ENCODE results near the gene LRRC74B.

The LRRC74B gene

DNA sequence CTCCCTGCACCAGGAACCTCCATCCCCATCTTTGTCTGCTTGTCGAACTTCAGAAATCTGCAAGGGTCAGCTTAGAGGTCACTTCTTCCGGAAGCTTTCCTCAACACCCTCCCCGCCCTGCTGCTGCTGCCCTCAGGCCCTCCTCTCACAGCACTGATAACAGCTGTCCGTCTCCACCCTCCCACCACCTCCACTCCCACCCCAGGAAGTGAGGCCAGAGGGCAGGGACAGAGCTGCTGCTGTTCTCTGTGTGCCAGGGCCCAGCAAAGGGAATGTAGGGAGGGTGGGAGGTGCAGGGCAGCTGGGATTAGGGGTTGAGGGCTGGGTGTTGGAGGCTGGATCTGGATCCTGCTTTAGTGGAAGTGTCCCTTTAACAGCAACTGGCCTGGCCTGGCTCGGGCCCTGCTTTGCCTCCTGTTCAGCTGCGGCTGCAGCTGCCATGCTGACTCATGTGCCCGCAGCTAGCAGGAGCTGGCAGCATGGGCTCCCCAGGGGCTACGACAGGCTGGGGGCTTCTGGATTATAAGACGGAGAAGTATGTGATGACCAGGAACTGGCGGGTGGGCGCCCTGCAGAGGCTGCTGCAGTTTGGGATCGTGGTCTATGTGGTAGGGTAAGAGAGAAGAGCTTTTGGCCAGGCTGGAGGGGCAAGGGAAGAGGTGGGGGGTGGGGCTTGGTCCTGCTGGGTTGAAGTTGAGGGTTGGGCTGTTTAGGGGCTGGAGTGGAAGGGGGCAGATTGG, 30.9 kb upstream of the LRRC74B start, which contains the start of gene P2RX6:
P2RX6 (plus strand) TSS at position 440 of the 740 bp plus-strand sequence; CDS start at position 450, 10 bp downstream.
- no peak for DNase-seq

DNA sequence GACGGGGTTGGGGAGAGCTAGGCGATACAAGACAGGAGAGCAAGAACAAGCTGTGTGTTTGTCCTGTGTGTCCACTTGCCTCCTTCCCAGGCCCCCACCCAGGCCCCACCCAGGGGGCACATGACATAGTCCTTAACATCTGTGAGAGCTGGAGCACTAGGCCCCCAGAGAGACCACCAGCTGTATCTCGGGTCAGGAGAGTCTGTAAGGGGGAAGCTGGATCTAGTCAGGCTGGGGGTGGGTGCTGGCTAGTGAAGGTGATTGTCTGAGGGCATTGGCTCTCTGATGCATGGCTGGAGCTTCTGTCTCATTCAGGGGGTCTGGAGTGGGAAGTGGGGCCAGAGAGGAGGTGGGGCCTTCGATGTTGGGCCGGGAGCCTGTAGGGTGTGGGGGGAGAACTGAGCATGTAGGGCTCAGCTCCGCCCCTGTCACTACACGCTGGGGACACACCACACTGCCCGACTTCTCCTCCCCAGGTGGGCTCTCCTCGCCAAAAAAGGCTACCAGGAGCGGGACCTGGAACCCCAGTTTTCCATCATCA, 30.2 kb upstream of the LRRC74B start:
- no peak for DNase-seq

DNA sequence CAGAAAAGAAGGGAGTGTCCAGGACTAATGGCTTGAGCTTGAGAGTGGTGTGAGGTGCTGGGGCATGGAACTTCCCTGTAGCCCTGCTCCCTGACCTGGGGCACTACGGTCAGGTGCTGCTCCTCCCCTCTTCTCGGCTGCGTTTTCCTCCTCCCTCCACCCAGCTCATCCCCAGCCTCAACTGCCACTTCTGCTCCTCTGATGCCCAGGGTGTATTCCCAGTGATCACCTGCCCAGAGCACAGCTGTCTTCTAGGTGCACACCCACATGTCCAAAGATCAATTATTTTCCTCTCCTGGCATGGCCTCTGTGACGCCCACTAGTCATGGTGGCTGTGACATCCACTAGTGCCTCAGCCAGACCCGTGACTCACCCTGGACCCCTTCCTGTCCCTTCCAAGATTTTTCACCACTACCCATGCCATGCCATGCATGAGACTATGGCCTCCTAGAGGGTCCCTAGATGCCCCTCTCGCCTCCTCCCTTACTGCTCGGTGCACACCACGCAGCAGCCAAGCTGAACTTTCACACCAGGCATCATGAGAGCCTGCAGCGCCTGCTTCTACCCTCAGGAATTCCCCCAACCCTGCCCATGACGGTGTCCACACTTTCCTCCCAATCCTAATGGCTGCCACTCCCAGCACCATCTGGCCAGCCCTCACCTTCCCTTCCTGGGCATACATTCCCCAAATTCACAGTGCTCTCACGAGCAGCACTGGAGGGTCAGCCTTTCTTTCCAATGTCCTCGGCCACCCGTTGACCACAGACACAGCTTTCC, 28.9 kb upstream of the LRRC74B start:
- DNase-seq: no peak

DNA sequence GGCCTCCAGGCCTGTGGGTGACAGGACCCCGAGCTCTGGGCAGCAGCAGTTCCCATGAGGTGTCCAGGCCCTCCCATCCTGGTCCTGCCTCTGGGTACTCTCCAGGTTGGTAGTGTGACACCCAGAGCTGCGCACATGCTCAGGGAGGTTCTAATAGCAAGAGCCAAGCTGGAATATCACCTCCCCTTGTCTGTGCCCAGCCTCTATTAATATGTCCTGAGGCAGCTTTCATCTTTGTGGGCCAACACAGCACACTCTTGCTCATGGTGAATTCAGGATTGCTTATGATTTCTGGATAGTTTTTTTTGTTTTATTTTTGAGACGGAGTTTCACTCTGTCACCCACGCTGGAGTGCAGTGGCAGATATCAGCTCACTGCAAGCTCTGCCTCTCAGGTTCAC, 27.4 kb upstream of the LRRC74B start:
- no peak for DNase-seq

DNA sequence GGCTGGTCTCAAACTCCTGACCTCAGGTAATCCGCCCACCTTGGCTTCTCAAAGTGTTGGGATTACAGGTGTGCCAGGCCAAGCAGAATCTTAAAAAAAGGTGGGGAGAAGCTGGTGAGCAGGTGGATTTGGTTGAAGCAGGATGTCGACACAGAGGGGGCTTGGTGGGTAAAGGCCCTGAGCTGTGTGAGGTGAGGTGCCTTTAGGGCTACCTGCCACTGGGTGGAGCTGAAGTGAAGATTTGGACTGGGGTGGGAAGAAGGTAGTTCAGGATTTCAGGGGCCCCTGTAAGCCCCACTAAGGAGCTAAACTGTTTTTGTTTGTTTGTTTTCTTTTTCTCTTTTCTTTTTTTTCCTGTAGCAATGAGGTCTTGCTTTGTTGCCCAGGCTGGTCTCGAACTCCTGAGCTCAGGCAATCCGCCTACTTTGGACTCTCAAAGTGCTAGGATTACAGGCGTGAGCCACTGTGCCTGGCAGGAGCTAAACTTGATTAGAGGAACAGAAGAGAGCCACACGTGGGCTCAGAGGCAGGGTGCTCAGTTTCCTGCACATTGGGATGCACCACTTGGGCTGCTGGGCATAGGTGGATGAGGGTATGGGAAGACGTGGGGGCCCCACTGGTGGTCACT, 24.8 kb upstream of the LRRC74B start:
- no peak for DNase-seq

DNA sequence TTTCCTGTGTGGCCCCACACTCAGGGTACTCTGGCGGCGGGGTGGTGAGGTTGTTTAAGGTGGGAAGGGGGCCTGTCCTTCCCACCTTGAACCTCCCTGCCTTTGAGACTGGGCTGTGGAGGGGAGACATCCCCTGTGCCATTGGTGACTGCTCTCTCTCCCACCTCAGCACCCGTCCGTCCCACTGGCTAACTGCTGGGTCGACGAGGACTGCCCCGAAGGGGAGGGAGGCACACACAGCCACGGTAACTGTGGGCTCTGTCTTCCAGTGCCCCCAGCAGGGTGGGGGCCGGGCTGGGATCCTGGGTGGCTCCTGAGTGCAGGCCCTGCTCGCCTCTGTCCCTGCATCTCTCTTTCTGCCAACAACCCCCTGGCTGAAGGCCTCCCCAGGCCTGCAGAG, 23.2 kb upstream of the LRRC74B start:
- DNase-seq: no peak

DNA sequence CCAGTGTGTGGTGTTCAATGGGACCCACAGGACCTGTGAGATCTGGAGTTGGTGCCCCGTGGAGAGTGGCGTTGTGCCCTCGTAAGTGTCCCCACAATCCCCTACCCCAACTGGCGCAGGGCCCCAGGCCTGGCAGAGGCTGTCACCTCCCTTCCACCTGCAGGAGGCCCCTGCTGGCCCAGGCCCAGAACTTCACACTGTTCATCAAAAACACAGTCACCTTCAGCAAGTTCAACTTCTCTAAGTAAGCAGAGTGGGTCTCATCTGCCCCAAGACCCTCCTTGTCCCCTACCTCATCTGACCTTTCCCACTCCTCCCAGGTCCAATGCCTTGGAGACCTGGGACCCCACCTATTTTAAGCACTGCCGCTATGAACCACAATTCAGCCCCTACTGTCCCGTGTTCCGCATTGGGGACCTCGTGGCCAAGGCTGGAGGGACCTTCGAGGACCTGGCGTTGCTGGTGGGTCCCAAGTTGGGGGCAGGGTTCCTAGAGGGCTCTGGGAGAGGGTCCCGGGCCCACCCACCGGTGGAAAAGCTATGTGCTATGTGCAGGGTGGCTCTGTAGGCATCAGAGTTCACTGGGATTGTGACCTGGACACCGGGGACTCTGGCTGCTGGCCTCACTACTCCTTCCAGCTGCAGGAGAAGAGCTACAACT, 22.7 kb upstream of the LRRC74B start:
- no peak for DNase-seq

DNA sequence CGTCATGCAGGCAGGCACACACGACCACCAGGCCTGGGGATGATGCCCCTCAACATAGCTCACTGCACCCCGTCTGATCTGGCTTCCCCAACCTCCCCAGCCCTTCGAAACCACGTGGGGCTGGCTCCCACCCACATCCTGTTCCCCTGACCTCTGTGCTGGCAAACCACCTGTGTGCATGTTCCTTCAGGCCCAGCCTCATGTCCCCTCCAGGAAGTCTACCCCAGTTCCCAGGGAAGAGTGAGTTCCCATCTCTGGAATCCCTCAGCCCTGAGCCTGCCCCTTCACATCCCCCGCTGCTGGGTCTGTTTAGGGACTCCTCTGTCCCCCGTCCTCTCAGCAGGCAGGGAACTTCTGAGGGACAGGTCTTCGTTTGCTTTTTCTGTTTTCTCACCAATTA, 20.5 kb upstream of the LRRC74B start:
- no peak for DNase-seq

DNA sequence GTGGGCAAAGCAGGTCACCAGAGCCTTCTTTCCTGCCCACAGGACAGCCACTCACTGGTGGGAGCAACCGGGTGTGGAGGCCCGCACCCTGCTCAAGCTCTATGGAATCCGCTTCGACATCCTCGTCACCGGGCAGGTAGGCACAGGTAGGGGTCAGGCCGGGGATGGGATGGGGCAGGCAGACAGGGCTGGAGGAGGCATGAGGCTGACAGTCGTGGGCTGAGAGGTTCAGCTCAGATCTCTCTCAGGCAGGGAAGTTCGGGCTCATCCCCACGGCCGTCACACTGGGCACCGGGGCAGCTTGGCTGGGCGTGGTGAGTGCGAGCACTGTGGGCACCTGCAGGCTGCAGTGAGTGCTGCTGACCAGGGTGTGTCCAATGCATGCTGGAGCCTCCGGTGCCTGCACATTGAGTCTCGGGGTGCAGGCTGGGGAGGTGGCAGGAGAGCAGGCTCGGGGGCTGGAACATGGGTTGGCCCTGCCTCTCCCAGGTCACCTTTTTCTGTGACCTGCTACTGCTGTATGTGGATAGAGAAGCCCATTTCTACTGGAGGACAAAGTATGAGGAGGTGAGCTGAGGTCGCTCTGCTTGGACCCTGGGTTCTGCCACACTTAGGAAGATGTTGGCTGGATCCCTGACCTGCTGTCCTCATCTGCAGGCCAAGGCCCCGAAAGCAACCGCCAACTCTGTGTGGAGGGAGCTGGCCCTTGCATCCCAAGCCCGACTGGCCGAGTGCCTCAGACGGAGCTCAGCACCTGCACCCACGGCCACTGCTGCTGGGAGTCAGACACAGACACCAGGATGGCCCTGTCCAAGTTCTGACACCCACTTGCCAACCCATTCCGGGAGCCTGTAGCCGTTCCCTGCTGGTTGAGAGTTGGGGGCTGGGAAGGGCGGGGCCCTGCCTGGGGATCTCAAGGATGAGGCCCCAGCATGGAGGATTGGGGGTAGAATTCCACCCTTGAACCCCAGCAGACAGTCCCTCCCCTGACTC, 19.7 kb upstream of the LRRC74B start:
- DNase-seq: no peak

DNA sequence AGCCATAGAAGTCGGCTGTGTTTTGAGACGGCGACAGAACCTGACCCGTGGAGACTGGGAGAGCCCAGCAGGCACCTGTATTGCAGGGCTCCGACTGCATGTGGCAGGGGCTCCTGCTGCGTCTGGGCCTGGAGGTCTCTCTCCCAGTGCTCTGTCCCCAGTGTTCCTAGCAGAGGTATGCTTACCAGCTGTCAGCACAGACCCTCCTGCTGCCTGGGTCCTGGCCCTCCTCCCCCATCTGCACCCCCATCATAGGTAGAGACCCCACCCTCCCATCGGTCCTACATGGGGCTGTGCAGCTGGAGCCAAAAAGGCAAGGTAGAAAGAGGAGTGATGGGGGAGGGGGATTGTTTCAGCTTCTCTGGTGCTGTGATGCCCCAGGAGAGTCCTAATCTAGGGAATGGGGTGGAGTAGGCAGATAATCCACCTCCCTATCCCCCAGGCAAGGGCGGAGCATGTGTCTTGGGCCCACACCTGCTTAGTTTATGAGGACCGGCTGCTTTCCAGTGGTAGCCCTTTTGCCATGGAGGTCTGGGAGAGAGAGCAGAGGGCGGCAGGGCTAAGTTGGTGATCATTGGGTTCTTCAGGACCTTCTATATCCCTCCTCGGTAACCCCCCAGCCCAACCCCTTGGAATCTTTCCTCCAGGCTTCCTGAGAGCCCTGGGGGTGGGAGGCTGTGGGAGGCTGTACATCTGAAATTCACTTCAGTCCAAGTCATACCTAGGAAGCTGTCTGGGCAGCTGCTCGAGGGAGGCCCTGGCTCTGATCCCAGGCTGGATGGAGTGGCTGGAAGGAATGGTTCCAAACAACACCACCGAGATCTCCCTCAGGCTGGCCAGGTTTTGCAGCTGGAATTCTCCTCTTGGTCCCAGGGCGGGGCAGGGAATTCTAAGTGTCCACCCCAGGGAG, 18.7 kb upstream of the LRRC74B start:
- DNase-seq: no peak

DNA sequence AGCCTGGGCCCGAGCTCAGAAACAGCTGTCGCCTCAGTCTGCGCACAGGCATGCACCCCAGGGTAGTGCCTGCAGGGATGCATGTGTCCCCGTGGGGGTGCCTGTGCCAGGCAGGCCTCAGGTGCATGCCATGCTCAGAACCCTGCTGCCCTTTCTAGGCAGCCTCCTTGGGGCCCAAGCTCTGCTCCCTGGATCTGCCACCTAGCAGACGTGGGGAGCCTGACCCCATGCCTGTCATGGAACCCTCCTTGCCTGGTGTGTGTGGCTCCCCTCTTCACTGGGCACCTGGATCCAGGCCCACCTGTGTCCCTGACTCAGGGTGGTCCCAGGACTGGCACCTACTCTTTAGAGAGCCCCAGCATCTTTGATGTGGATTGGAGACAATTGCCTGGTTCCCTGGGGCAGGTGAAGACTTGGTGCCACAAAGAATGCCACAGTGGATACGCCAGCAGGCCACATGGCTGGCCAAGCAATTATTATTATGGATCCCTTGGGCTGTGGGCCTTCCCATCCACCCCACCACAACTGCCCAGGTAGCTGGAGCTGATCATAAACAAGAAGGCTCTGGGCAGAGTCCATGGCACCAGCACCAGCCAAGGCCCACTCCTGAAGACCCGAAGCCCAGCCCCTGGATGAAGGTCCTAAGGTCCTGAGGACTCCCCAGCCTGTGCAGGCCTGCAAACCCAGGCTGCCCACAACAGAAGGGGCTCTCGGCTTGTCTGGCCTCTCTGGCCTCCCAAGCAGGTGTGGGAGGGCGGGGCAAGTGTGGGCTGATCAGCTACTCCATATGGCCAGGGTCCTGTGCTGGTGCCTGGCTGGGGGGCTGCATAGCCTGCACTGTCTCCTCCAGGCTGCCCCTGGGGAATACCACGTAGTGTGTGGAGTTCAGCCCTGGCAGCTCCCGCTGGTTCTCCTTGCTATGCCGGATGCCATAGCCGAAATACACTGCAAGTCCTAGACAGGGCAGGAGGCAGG, 17.2 kb upstream of the LRRC74B start:
- DNase-seq: no peak

DNA sequence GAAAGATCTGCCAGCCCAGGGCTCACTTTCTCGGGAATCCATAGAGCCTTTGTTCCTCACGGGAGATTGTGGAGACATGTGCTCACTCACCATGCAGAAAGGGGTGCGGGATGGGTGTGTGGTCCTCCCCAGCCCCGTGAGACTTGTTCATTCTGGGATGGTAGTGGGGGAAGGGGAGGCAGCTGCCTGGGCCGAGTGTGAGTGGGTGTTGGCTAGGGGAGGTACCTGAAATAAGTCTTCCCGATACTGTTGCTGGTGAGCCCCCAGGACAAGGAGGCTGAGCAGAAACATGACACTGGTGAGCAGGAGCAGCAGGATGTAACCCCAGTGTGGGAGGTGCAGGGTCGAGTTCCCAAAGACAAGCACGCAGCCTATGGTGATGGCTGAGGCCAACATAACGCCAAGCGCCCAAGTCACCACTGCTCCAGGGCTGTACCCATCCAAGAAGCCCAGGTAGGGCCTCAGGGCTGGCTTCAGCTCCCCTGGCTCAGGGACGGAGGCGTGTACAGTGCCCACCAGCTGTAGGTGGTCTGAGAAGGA, 16.2 kb upstream of the LRRC74B start:
- no peak for DNase-seq

DNA sequence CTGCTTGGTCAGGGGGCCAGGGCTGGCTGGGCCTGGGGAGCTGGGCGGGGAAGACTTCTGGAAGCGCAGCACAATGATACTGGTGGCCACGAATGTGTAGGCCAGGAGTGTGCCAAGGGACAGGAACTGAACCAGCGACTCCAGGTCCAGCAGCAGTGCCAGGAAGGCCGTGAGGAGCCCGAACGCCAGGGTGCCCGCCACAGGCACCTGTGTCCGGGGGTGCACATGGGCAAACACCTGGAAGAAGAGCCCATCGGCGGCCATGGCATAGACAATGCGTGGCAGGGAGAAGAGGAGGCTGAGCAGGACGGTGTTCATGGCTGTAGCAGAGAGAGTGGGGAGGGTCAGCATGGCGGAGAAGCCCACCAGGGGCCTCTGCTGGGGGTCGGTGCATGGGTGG, 15.7 kb upstream of the LRRC74B start:
- DNase-seq: no peak

DNA sequence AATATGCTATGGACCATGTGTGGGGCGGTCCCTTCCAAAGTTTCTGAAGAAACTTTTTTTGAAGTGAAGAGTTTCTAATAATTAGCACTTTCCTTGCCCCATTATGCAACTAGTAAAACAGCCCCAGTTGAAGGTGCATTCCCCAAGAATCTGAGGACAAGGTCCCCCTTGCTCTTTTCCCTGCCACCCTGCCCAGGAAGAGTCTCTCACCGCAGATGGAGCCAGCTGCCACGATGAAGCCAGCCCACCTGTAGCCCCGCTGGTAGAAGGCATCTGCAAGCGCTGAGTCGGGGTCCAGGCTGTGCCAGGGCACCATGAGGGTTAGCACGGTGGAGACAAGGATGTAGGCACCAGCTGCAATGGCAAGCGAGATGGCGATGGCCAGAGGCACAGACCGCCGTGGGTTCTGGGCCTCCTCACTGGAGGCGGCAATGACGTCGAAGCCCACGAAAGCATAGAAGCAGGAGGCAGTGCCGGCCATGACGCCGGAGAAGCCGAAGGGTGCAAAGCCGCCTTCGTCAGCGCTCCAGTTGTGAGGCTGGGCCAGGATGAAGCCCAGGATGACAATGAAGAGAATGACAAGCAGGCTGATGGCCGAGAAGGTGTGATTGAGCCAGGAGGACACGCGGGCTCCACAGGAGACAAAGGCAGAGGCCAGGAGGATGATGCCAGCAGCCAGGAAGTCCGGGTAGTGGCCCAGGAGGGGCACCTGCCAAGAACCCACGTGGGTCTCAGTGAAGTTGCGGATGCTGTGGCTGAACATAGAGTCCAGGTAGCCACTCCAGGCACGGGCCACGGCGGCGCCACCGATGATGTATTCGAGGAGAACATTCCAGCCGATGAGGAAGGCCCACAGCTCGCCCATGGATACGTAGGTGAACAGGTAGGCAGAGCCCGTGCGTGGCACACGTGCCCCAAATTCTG, 14.9 kb upstream of the LRRC74B start:
- DNase-seq: peak in 1 of 2 experiments; percentile 19

DNA sequence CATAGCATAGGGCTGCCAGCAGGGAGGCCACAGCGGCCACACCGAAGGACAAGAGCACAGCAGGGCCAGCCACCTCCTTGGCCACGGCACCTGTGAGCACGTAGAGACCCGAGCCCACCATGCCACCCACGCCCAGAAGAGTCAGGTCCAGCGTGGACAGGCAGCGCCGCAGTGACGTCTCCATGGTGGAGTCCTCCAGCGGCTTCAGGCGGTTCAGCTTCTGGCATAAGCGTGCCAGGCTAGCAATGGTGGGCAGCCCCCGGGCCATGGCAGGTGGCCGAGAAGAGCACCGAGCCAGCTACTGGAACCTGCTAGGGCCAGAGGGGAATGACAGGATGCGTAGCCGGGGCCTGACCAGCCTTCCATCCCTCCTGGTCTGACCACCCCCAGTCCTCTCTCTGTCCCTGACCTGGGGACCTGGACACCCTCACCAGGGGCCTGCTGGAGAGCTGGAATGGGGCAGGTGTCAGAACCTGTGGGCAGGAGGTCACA, 14.2 kb upstream of the LRRC74B start:
- no peak for DNase-seq

DNA sequence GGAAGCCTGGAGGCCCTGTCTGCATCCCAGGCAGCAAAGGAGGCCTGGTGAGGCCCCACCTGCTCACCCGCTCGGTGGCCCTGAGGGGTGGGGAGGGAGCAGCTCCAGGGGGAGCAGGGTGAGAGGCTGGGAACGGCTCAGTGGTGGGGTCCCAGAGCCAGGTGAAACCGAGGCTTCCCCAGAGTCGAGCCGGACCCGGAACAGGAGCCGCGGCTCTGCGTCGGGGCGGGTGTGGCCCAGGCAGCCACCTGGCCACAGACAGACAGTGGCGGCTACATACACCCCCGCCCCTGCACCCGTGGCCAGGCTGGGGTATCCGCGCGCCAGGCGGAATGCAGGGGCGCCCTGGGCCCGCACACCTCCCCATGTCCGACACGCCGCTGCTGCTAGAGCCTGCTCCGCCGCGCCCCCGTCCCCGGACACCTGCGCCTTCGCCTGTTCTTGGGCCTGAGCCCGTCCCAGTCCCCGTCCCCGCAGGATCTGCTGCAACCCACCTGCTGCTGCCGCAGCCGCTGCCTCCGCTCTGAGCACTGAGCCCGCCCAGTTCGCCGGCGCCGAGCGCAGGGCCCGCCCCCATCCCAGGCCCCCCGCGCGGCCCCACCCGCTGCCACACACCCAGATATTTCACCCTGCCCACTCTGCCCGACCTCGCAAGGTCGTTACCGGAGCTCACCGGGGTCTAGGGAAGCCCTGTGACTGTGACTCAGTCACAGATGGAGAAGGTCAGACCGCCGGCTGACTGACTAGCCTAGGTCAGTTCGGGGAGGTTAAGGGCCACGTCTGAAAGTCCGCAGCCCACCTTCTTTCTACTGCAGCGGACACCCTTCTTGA, 13.5 kb upstream of the LRRC74B start, which contains the start of gene SLC7A4:
SLC7A4 (minus strand) TSS at position 525 of the 831 bp plus-strand sequence. CDS start 749 bp downstream, outside the sequence.
- no peak for DNase-seq
